GM10248 (cell line): Measurements from ENCODE around the gene ATRNL1.

ENCODE experiments used
- CTCF ChIA-PET: fragments of 300-600 bp; sonication (Branson Sonifier 250); formaldehyde crosslinking; extraction: SDS; loops from one replicate; lab custom pipeline; 2021; ENCODE audit warnings: antibody characterized with exemption; lab: Yijun Ruan, JAX
- POLR2A ChIA-PET: fragments of 350-650 bp; sonication (Branson Sonifier 250); formaldehyde crosslinking; extraction: SDS; loops from one replicate; lab custom pipeline; 2020; ENCODE audit warnings: antibody characterized with exemption; lab: Yijun Ruan, JAX
- DNase-seq: peaks from one replicate; pipeline ENCODE4 v3.0.0; 2012; ENCODE audit errors: extremely low spot score
- TF ChIP-seq, protein P1 (sequence below): IDR thresholded peaks from 2 replicates; pipeline ENCODE4 v1.5.1; 2012; ENCODE audit warnings: mild to moderate bottlenecking, low read depth; ENCODE audit errors: extremely low read depth, missing control alignments, control extremely low read depth

ATRNL1 gene

DNA sequence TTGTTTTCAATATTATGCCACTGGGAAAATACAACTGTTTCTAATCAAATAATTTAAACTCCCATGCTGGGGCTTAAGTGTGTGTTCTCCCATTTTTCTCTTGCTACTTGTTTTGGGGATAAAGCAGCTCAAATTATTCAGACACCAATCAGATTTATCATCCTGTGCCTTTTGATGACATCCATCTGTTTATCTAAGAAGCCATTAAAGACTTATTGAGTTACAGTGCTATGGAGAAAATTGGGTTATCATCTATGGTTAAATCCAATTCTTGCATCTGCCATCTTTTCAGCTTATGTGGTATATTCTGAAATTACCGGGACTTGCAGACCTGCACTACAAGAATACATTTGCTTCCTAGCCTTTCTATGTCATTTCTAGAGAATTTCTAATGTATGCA, 778.7 kb downstream of the ATRNL1 start:
- ChIA-PET POLR2A (interaction anchor here (0.6 kb wide), 1 partner anchor 205 kb away, joined by 3 read pairs; no protein-coding TSS in a partner anchor), CTCF (interaction anchor here (0.7 to 1.4 kb wide), 2 partner anchors 14 to 41 kb away, joined by 3 read pairs; no protein-coding TSS in a partner anchor)
- DNase-seq: no peak
- TF ChIP-seq, protein P1, sequence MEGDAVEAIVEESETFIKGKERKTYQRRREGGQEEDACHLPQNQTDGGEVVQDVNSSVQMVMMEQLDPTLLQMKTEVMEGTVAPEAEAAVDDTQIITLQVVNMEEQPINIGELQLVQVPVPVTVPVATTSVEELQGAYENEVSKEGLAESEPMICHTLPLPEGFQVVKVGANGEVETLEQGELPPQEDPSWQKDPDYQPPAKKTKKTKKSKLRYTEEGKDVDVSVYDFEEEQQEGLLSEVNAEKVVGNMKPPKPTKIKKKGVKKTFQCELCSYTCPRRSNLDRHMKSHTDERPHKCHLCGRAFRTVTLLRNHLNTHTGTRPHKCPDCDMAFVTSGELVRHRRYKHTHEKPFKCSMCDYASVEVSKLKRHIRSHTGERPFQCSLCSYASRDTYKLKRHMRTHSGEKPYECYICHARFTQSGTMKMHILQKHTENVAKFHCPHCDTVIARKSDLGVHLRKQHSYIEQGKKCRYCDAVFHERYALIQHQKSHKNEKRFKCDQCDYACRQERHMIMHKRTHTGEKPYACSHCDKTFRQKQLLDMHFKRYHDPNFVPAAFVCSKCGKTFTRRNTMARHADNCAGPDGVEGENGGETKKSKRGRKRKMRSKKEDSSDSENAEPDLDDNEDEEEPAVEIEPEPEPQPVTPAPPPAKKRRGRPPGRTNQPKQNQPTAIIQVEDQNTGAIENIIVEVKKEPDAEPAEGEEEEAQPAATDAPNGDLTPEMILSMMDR: no peak

DNA sequence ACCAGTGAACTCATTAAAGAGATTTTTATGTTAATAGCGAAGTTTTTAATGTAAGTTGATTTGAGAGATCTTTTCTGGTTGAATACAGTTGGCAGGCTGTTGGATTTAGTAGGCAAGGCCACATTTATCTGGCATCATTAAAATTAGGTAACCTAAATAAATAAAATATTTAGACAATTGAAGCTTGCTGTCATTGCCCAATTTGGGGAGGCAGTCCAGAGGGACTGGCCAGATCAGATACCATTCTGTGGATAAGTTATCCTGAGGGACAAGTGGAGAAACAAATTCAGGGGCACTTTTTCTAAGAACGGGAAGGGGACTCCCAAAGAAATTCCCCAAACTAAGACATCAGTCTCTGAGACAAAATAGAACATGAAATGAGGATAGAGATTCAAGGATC, 782.0 kb downstream of the ATRNL1 start:
- TF ChIP-seq, protein P1: no peak
- CTCF ChIA-PET: interaction anchor here (0.8 to 1.7 kb wide), 3 partner anchors 11 to 15 kb away, joined by 3 read pairs; no protein-coding TSS in a partner anchor
- no peak for DNase-seq
- POLR2A ChIA-PET: no interaction called here

DNA sequence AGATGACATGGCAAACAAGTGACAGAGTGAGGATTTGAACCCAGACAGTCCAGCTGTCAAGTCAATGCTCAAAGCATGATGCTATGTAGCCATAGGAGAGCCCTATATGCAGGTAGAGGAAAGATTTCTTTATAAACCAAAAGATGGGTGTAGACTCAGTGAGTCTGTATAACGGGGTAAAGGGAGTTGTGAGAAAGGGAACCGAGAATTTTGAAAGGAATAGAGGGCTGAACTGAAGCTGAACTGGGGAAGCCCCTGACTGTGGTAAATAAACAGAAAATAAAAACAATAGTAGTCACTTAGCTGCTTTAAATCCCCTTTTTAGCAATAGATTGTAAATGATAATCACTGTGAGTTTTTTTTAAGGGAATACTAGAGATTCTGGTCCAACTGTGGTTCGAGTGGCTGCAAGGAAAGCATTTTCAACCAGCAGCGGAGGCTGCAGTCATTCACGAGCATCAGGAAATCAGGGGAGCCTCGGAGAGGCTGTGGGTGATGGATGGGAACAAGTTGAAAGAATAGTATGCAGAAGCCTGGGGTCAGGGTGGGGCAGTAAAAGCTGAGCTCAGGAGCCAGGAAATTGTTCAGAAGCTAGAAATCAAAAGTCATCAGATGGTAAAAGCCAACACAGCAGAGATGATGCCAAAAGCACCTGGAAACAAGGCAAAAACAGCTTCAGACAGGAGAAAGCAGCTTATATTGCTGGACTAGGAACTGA, 786.4 kb downstream of the ATRNL1 start:
- CTCF ChIA-PET: interaction anchor here (0.7 to 1.7 kb wide), 4 partner anchors 8 to 20 kb away, joined by 3 to 4 read pairs (median 3); no protein-coding TSS in a partner anchor
- peak; percentile 25 for DNase-seq
- POLR2A ChIA-PET: no interaction called here
- TF ChIP-seq, protein P1: no peak

DNA sequence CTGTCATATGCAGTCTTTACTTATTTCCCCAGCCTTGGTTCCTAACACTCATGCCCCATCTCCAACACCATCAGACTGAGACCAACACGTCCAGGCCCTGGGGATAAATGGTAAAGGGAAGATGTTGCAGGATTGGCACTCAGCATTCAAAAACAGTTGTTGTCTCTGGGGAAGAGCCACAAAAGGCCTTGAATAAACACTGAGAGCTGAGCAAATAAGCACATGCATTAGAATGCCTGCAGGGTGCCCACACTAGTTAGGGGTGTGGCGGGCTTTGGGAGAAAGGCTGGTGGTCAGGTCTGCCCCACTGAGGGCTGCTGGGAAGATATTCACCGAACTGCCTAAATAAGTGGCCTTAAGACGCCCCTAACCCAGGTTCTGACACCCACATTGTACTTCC, 788.9 kb downstream of the ATRNL1 start:
- DNase-seq: no peak
- ChIA-PET POLR2A (no interaction called here), CTCF (no interaction called here)
- TF ChIP-seq, protein P1: no peak

DNA sequence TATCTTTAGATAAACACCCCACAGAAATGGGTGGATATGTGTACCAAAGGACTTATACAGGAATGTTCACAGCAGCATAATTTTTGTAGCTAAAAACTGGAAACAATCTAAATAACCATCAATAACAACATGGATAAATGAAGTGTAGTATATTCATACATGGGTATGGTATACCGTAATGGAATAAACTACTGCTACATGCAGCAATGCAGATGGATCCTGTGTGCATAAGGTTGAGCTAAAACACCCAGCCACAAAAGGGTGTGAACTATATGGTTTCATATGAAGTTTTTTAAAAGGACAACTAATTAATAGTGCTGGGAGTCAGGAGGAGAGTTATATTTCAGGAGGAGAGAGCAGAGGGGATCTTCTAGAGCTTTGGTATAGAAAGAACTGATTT, 790.2 kb downstream of the ATRNL1 start:
- TF ChIP-seq, protein P1: no peak
- DNase-seq: no peak
- ChIA-PET POLR2A (no interaction called here), CTCF (interaction anchor here (0.8 kb wide), 1 partner anchor 32 kb away, joined by 3 read pairs; no protein-coding TSS in a partner anchor)

DNA sequence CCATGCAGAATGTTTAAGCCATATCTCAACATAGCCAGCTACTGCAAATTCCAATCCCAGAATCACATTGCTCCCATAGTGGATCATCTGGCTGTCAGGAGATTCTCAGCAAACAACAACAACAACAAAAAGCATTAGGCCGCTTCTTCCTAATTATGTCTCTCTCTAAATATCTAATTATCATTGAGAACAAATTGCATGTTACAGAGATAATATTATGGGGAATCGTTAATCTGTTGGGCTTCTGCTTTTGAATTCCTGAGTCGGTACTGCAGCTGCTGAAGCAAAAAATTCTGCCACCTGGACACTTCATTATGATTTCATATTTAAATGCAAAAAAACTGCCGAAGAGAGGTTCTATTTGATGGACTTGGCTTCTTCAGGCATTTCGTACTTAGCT, 791.2 kb downstream of the ATRNL1 start:
- DNase-seq: no peak
- POLR2A ChIA-PET: no interaction called here
- TF ChIP-seq, protein P1: no peak
- CTCF ChIA-PET: interaction anchor here (0.8 to 1.7 kb wide), 3 partner anchors 10 to 19 kb away, joined by 3 to 4 read pairs (median 3); no protein-coding TSS in a partner anchor
